ENCODE measurements around the gene THY1.
A peak's percentile ranks its signal among the peaks of the same experiment; 100 is the strongest.

THY1 gene

DNA sequence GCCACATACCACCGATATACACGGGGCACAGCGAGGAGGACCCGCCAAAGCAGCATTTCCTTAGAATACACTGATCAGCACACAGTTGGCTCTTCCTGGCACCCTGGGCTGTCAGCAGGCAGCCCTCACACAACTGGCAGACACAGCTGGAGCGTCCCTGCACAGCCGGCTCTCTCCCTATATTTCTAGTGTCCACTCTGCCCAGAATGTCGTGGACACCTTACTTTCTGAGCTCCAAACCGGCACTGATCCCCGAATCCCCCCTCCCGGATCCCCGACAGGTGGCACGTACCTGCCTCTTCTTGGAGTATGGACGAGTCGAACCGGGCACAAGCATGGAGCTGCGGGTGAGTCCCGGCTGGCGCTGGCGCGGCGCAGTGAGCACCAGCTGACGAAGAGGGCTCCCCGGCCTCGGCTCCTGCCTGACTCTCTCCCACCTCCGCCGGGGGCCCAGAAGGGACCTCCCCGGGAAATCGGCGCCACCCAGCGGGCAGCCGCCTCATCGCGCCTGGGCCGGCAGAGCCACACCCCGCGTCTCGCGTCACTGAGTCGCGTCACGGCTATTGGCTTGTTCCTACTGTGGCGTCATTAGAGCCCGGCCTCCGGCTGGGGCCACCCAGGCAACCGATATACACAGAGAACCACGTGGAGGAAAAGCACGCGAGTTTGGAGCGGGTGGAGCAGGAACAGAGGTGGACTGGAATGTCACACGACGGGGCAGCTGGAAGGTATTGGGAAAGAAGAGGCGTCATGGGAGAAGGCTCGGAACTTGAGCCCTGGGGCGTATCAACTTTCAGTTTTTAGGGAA is 41.6 kb downstream of the THY1 start, which contains the start of gene USP2:
USP2 (minus strand) TSS at position 510 of the 808 bp plus-strand sequence. CDS start 8,210 bp downstream, outside the sequence.
- DNase-seq = peak; percentile 97

GRCh38 chr11:119380827-119381180 is 42.2 kb downstream of the THY1 start:
- no peak for DNase-seq

DNA sequence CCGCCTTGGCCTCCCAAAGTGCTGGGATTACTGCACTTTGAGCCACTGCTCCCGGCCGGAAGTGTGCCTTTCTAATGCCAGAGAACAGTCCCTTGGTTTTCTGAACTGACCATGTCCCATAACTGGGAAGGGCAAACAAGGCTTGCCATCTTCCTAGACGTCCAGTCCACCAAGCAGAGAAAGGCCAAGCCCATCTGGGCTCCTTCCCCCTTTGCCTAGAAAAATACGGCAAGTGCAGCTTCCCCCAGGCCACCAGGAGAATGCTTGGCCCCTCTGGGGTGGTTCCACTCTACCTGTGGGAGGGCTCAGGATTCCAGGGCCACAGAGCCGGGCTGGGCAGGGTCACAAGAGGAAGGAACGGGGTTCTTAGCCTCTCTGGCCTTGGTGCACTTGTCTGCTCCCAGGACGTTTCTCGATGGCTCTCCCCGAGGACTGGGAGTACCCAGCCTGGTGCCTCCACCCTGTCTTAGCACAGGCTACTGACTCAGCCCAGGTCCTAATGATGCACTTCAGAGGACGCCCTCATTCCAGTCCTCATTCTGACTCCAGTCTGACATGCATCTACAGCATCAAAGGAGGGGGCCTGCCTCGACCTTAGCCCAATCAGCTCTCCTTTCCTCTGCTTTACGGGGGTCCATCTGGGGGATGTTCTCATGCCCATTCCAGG is 42.7 kb downstream of the THY1 start:
- DNase-seq = no peak

DNA sequence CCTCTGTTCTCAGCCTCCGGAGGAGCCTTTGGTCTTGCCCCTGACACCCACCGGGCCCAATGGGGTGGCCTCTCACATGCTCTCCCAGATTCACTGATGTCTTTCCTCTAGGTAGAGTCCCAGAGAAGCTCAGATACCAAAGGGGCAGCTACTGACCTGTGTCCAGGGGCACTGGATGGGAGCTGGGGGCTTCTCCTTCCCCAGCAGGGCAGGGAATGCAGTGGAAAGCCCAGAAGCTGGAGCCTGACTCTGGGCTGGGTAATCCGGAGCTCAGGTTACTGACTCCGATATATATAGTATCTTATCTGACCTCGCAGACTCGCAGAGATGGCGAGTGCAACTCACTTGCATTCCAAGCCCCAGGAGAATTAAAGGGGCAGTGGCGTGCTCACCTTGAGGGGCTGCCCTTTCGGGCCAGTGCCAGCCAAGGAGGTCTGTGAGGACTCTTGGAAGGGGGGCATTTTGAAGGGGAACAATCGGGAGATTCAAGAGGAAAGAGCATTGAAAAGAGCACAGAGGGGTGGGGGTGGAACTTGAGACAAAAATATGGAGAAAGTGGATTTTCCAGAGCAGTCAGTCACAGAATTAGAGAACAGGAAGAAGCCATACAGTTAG is 44.0 kb downstream of the THY1 start:
- no peak for DNase-seq

GRCh38 chr11:119377961-119378667 is 44.9 kb downstream of the THY1 start:
- DNase-seq = no peak

DNA sequence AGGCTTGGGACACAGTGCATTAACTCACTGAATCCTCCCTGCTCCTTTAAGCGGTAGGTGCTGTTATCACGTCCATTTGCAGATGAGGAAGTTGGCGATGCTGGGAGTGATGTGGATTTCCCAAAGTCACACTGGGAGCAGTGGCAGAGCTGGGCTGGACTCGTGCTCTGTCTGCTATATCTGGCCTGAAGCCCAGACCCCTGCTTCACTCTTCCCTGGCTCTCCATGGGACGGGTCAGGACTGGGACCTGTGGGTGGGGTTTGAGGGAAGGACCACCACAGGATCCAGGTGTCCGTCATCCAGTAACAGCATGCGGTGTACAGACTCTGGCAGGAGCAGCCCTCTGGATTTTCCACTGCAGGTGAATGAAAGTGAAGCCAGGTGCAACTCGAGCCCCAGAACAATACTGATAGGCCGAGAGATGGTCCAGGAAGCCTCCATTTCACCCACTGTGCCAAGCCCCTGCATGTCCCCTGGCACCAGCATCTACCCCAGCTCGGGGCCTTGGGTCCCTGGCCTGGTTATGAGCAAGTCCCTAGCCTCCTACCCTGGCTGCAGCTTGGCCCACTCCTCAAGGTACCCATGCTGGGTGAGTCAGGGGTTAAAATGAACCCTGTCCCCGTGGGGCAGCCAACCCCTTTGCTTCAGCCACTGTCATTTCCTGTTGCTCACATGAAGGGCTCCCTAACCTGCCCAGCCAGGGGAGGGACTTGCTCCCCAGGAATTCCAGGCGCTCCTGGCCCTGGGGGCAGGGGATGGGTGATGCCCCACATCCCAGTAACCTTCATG is 45.7 kb downstream of the THY1 start:
- no peak for DNase-seq

DNA sequence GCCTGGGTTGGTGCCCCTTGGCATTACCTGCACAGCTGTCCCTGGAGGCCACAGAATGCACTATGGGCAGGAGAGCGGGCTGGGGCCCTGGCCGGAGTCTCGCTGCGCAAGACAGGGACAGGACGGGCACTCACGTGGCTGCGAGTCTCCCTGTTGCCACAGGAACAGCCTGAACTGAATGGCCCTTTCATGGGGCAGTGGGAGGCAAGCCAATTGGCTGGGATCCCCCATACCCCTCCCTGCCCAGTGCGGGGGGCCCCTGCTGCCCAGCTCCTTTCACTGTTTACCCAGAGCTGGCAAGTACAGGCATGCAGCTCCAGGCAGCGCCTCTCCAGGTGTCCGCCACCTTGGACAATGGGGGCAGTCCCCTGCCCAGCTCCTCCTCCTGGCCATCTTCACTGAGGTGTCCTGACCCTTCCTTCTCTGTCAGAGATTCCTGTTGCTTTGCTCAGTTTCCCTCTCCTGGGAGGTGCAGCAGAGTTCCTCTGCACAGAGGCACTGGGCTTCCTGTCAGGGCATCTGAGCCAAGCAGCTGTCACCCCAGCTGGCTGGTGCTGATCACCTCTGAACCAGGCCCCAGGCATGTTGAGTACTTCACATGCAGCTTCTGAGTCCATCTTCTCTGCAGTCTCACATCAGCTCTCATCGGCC is 46.6 kb downstream of the THY1 start:
- DNase-seq = no peak

GRCh38 chr11:119375337-119376196 is 47.4 kb downstream of the THY1 start:
- DNase-seq = no peak

GRCh38 chr11:119374632-119375336 is 48.2 kb downstream of the THY1 start:
- DNase-seq = no peak

DNA sequence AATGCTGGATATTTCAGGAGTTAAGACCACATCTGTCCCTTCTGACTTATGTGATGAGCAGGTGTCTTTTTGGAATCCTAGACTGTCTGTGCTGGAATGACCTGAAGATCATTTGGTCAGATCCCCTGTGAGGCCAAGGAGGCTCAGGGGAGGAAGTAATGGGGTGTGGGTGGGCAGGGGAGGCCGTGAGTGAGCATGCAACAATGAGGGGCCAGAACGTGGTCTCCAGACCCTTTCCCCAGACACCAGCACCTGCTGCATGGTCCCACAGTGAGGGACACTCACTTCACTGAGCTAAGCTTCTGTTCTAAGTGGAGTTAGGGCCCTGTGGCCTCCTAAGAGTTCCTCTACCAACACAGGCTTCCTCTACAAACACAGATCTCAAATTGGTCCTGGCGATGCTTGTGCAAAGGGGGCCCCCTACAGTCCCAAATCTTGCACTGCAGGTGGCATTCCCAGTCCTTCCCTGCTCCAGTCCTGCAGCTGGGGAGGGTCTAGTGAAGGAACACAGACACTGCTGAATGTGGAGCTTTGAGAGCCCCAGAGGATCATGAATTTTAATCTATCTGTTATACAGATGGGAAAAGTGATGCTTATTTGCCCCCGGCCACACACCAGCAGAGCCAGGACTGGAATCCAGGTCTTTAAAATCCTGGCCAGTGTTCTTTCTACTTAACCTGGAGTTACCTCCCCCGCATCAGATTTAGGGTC is 48.9 kb downstream of the THY1 start:
- DNase-seq = no peak

GRCh38 chr11:119373059-119373920 is 49.7 kb downstream of the THY1 start:
- DNase-seq = no peak

- DNase-seq = no peak
Observed at GRCh38 chr11:119372260-119373058, 50.5 kb downstream of the THY1 start.

GRCh38 chr11:119371778-119372182 is 51.2 kb downstream of the THY1 start:
- DNase-seq = no peak

DNA sequence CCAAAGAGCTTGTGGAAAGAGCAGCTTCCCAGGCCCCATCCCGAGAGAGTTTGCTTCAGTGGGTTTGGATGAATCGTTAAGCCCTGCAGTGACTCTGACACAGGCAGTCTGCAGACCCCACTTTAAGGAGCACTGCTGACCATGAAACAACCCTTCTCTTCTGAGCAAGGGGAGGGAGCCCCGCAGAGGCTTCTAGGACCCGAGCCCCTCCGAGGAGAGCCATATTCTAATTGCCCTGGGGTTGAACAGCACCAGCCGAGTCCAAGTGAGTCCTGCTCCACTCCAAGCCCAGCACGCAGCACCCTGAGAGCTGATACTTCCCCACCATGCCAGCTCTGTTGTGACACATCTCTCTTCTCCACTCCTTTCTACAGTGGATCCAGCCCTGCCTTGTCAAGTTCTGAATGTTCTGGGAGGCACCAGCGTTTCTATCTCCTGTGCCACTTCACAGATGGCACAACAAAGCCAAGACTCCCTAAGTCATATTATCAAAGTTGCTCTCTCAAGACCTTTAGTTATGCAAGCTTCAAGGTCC is 51.8 kb downstream of the THY1 start:
- DNase-seq = no peak

- no peak for DNase-seq
Observed at GRCh38 chr11:119370486-119371046, 52.4 kb downstream of the THY1 start.

DNA sequence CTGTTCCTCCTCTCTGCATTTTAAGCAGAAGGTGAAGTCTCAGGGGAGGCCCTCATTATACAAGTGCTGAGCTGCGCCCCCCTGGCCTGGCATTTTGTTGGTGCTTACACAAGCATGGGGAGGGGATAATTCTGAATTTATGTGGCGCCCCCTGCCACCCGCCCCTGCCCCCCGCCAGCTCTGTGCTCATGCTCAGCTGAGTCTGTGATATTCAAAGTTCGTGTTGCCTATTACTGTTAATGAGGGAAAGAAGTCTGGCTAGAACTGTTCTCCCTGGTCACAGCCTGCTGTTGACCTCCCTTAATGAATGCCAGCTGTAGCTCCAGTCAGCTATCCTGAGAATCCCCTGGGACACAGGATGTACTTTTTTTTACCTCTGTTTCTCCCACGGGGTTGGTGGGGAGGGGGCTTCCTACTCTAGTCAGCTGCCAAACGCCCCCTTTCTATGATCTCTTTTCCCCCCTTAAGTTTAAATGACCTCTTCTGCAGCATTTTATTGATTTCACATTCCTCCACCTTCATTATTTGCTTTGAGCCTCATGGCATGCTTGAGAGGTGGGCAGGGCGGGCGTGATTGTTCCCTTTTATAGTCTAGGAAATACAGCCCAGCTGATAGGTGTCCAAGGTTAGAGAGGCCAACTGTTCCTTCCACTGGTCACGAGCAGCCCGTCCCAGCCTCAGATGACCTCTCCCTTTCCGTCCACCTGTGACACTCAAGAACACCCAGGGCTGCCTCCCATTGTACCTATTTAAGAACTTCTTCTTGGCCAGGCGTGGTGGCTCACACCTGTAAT is 53.6 kb downstream of the THY1 start:
- DNase-seq = no peak

All from activated CD4-positive, CD25-positive, alpha-beta regulatory T cell treated with anti-CD3 and anti-CD28 coated beads, Interleukin-2, amount 50 U/mL, for 72 hours (primary cell).